Measurements from ENCODE around the gene OR52D1.

DNA sequence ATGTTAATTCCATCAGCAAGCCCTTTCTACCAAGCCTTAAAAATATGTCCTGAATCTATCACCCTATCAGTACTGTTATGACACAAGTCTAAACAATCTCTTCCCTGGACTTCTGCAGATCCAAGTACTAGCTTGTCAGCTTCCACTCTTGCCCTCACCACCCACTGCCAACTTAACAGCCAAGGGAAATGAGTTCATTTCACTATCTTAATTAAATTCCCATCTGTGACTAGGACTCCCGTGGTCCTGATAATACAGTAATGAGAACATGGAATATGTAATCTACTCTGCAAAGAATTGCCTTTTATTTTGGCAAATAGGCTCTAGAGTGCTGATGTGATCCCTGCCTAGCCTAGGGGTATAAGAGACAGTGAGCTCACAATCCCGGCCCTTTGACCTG lies 11.2 kb downstream of the OR52D1 start:
- TF ChIP-seq, protein P1, sequence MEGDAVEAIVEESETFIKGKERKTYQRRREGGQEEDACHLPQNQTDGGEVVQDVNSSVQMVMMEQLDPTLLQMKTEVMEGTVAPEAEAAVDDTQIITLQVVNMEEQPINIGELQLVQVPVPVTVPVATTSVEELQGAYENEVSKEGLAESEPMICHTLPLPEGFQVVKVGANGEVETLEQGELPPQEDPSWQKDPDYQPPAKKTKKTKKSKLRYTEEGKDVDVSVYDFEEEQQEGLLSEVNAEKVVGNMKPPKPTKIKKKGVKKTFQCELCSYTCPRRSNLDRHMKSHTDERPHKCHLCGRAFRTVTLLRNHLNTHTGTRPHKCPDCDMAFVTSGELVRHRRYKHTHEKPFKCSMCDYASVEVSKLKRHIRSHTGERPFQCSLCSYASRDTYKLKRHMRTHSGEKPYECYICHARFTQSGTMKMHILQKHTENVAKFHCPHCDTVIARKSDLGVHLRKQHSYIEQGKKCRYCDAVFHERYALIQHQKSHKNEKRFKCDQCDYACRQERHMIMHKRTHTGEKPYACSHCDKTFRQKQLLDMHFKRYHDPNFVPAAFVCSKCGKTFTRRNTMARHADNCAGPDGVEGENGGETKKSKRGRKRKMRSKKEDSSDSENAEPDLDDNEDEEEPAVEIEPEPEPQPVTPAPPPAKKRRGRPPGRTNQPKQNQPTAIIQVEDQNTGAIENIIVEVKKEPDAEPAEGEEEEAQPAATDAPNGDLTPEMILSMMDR (IDR thresholded peaks at IDR 0.05; ENCODE audit: low read depth, low read length, missing input control), result no peak
- TF ChIP-seq SP1 (IDR thresholded peaks at IDR 0.05), result no peak
- TF ChIP-seq, protein P2, sequence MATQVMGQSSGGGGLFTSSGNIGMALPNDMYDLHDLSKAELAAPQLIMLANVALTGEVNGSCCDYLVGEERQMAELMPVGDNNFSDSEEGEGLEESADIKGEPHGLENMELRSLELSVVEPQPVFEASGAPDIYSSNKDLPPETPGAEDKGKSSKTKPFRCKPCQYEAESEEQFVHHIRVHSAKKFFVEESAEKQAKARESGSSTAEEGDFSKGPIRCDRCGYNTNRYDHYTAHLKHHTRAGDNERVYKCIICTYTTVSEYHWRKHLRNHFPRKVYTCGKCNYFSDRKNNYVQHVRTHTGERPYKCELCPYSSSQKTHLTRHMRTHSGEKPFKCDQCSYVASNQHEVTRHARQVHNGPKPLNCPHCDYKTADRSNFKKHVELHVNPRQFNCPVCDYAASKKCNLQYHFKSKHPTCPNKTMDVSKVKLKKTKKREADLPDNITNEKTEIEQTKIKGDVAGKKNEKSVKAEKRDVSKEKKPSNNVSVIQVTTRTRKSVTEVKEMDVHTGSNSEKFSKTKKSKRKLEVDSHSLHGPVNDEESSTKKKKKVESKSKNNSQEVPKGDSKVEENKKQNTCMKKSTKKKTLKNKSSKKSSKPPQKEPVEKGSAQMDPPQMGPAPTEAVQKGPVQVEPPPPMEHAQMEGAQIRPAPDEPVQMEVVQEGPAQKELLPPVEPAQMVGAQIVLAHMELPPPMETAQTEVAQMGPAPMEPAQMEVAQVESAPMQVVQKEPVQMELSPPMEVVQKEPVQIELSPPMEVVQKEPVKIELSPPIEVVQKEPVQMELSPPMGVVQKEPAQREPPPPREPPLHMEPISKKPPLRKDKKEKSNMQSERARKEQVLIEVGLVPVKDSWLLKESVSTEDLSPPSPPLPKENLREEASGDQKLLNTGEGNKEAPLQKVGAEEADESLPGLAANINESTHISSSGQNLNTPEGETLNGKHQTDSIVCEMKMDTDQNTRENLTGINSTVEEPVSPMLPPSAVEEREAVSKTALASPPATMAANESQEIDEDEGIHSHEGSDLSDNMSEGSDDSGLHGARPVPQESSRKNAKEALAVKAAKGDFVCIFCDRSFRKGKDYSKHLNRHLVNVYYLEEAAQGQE (IDR thresholded peaks at IDR 0.05), result no peak
- TF ChIP-seq, protein P3, sequence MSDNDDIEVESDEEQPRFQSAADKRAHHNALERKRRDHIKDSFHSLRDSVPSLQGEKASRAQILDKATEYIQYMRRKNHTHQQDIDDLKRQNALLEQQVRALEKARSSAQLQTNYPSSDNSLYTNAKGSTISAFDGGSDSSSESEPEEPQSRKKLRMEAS (IDR thresholded peaks at IDR 0.05), result no peak

All from liver (tissue), 3 donors.